NCI-H526 treated with DMSO at 0.1 percent for 48 hours (cell line): ENCODE results near the gene CD300LB.
A peak's percentile ranks its signal among the peaks of the same experiment; 100 is the strongest.
"Not testable (repeated sequence)": the region's sequence is repeated elsewhere in the genome, so short reads cannot be mapped to it uniquely, and the experiment has no call there.

Experiments
- DNase-seq: peaks from one replicate; lab custom pipeline; 2025; lab: John Stamatoyannopoulos, UW

Gene CD300LB

DNA sequence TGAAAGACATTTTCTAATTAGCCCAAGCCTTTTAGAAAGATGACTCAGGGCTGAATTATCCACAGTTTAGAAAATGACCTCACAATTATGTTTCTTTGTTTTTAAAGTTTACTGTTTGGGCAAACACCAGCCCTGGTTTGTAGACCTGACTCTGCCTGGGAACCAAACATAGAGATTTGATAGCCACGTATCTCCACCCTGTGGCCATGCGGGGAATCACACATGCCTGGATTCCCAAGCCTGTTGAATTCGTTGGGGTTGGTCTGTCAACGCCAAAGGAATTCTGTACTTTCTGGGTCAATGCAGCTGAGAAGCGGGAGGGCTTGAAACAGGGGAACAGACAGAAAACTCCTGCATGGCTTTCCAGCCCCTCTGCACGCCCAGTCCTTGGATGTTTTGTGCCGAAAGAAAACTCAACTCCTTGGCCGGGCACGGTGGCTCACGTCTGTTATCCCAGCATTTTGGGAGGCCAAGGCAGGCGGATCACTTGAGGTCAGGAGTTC is 37.9 kb downstream of the CD300LB start:
- peak; percentile 28 for DNase-seq

DNA sequence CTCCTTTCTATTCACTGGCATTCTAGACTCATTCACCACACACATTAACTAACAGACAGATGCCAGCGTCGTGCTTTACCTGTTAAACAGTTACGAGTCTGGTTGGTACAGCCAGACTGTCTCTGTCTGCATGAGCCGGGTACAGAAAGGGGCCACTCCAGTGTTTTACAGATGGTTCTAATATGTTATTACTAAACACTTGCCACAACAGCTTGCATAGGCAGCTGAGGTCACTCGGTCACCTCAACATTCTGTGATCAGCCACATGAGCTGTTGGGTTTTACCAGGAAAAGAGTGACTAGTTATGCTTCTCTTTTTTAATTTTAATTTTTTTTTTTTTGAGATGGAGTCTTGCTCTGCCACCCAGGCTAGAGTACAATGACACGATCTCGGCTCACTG is 39.6 kb downstream of the CD300LB start:
- DNase-seq, result no peak

DNA sequence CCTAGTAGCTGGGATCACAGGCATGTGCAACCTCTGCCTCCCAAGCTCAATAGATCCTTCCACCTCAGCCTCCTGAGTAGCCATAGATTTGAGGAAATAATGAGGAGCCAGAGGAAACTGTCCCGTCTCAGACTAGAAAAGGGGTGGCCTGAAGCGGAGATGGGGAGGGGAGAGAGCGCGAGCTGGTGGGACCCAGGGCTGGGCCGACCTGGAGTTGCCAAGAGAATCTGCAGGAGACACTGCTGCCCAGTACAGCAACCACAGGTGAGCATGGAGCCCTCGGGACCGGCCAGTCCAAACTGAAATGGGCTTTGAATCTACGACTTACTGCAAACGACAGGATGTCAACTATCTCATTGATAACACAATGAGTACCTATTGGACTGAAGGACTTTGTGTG is 40.6 kb downstream of the CD300LB start:
- no peak for DNase-seq

- not testable (repeated sequence) for DNase-seq
These were observed 43.0 kb downstream of the CD300LB start for GRCh38 chr17:74488276-74488675.

DNA sequence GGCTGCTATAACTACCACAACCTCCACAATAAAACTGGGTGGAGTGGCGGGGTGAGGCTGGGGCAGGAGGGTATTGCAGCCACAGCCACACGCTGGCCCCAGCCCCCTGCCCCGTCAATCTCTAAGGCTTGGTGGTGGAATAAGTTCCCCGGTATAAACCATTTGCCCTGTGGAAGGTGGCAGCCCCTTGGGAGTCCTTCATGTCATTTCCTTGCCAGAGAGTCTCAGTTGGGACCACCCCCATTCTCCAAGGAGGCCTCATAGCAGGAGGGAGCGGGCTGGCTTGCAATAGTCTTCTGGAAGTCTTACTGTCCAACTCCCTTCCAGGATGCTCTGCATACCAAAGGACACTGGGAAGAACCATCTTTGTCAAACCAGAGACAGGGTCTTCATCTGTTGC is 45.4 kb downstream of the CD300LB start:
- no peak for DNase-seq

DNA sequence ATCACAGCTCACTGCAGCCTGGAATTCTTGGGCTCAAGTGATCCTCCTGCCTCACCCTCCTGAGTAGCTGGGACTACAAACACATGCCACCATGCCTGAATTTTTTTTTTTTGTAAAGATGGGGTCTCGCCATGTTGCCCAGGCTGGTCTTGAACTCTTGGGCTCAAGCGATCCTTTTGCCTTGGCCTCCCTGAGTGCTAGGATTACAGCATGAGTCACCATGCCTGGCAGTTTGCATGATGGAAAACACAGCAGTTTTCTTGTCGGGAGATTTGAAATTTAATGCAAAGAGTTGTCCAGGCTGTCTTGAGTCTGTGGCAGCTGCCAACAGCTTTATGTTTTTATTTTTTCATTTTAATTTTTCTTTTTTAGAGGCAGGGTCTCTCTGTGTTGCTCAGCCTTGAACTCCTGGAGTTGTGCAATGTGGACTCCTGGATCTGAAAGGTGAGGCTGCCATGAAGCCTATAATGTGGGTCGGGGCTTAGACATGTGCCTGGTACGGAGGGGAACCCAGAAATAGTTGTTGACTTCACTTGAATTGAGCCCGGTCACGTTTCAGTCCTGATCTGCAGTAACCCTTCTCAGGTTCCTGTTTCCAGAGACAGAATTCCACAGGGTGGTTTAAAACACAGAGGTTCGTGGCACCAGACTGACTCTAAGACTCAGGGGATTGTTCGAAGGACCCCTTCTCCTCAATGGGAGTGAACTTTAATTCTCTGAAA is 46.1 kb downstream of the CD300LB start:
- no peak for DNase-seq

GRCh38 chr17:74484066-74484465 is 47.2 kb downstream of the CD300LB start:
- no peak for DNase-seq

- no peak for DNase-seq
These were observed 49.7 kb downstream of the CD300LB start for GRCh38 chr17:74481621-74482020.

- no peak for DNase-seq
These were observed 51.0 kb downstream of the CD300LB start for GRCh38 chr17:74480290-74480689.

DNA sequence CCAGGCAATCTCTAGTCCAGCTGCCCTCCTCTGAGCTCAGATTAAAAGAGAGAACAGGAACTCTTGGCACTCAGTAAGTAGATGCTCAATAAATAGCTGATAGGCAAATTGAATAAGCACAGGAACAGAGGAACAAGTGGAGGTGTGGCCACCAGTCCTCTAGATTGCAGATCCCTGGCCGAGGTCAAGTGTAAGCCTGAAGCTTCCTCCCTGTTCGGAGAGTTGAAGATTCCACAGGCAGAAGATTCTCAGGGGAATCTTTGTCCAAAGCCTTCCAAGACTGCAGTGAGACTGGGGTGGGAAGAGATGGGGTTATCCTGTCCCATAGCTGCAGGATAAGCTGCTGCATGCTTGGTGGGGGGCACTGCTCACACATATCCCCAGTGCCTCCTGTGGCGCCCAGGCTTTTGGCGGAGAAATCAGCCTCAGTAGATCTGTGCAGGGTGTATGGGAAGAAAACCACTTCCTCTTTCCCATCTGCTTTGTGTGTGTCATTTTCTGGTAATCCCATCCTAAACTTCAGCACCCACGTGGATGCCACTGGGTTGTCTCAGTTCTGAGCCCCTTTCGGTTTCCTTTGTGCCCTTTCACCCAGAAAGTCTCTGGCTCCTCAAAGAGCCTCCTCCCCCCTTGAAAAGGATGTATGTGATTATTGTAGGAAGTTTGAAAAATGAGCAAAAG is 52.7 kb downstream of the CD300LB start:
- DNase-seq, result no peak

- no peak for DNase-seq
These were observed 53.9 kb downstream of the CD300LB start for GRCh38 chr17:74477411-74477810.

GRCh38 chr17:74475189-74475588 is 56.1 kb downstream of the CD300LB start:
- DNase-seq, result no peak

GRCh38 chr17:74474043-74474792 is 57.1 kb downstream of the CD300LB start:
- no peak for DNase-seq

DNA sequence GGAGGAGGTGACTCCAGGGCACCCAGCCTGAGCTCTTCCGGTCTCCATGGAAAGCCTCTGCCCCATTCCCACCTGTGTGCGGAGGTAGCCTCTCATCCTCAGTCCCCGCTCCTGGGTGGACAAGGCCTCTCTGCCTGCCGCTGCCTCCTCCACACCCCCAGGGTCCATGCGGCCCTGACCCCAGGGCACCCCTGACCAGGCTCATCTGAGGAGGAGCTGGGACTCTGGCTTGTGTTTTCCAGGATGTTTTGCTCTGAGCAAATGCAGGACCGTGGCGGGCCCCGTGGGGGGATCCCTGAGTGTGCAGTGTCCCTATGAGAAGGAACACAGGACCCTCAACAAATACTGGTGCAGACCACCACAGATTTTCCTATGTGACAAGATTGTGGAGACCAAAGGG is 58.0 kb downstream of the CD300LB start:
- no peak for DNase-seq

DNA sequence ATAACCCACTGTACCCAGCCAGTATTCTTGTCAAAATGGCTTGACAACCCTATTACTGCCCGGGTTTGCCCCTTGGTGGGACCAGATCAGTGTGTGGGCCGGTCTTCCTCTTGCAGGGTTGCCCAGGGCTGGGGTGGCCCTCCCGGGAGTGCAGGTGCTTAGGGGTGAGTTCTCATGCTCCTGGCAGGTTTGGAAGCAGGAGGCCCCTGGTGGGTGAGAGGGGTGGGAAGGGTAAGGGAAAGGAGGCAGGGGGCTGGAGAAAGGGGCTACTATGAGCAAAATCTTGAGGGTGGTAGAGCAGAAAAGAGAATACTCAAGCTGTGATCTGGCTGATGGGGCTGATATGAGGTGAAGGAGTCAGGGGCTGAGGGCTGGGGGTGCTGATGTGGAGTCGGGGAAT is 58.4 kb downstream of the CD300LB start:
- no peak for DNase-seq

DNA sequence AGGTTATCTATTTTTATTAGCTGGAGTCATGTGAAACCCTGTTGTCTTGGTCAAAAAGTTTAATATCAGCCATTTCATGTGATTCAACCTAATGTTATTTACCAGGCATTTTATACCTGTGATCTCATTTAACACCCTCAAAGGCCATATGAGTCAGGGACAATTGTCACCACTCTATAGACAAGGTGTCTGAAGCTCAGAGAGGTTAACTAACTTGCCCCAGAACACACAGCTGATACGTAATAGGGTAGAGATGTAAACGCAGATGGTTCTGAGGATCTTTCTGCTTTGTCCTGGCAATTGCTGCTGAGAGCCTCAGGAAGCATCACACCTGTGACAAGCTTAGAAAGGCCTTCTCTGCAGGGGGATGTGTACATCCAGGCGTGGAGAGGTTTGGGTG is 59.9 kb downstream of the CD300LB start:
- no peak for DNase-seq
